HG03354 (cell line): Measurements from ENCODE around the gene RETN.
"Not testable (repeated sequence)": the region's sequence is repeated elsewhere in the genome, so short reads cannot be mapped to it uniquely, and the experiment has no call there.

Source experiments
- ATAC-seq: cut with Tn5 transposase; IDR thresholded peaks from one replicate; pipeline ENCODE4 v1.9.1; 2021; ENCODE audit warnings: mild to moderate bottlenecking; ENCODE audit not compliant: unreplicated experiment, poor library complexity, severe bottlenecking

RETN gene

GRCh38 chr19:7637374-7638256, 31.2 kb upstream of the RETN start:
- peak; percentile 26 for ATAC-seq

GRCh38 chr19:7638802-7639465, 29.9 kb upstream of the RETN start:
- ATAC-seq, result no peak

DNA sequence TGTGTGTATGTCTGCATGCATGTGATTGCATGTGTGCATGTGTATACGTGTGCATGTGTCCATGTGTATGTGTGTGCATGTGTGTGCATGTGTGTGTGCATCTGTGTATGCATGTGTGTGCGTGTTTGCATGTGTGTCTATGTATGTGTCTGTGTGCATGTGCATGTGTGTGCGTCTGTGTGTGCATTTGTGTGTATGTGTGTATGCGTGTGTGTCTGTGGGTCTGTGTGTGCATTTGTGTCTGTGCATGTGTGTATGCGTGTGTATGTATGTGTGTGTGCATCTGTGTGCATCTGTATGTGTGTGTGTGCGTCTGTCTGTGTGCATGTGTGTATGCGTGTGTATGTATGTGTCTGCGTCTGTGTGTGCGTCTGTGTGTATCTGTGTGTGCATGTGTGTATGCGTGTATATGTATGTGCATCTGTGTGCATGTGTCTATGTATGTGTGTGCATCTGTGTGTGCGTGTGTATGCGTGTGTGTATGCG, 28.9 kb upstream of the RETN start:
- ATAC-seq, result no peak

GRCh38 chr19:7640803-7641202, 28.0 kb upstream of the RETN start:
- ATAC-seq, result no peak

DNA sequence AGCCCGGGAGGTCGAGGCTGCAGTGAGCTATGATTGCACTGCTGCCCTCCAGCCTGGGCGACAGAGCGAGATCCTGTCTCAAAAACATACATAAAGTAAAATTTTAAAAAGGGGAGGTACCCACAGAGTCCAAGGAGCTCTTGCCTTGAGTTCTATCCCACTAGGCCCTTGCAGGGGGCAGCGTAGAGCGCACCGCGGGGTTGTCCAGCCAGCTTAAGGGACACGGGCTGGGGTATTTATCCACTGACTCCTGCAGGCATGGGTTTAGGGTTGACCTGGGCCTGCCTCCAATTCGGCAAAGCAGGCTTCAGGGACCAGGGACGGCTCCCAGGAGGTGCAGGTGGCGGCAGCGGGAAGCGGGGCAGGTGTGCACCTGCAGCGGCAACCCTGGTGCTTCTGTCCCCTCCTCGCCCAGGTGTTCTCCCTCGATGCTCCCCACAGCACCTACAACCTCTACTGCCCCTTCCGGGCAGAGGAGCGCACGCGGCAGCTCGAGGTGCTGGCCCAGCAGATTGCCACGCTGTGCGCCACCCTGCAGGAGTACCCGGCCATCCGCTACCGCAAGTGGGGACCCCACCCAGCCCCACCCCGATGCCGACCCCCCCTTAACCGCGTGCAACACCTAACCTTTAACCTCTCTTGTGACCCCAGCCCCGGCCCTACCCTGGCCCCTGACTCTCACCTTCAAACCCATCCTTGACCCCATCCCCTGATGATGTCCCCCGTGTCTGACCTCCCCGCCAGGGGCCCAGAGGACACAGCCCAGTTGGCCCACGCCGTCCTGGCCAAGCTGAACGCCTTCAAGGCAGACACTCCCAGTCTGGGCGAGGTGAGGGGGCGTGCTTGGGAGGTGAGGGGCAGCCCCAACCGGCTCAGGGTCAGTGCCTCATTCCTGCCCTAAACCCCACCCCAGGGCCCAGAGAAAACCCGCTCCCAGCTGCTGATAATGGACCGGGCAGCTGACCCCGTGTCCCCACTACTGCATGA, 27.3 kb upstream of the RETN start:
- no peak for ATAC-seq

GRCh38 chr19:7642295-7643030, 26.4 kb upstream of the RETN start:
- no peak for ATAC-seq

GRCh38 chr19:7643031-7643415, 25.8 kb upstream of the RETN start:
- ATAC-seq, result no peak

- not testable (repeated sequence) for ATAC-seq
Measured at GRCh38 chr19:7643629-7644549, 25.0 kb upstream of the RETN start.

- no peak for ATAC-seq
Measured at GRCh38 chr19:7644550-7644877, 24.3 kb upstream of the RETN start.

DNA sequence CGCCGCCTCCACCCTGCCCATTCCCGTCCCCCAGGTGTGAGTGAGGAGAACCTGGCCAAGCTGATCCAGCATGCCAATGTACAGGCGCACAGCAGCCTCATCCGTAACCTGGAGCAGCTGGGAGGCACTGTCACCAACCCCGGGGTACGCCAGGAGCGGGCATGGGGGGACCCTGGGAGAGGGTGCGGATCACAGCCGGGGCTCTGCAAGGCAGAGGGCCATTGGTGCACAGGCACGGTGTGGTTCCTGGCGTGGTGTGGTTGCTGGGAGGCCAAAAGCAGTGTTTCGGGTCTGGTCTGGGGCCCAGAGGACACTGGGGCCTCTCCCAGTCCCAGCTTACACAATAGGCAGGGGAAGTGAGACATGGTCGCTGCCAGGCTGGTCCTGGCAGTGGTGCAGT, 23.7 kb upstream of the RETN start:
- ATAC-seq, result no peak

DNA sequence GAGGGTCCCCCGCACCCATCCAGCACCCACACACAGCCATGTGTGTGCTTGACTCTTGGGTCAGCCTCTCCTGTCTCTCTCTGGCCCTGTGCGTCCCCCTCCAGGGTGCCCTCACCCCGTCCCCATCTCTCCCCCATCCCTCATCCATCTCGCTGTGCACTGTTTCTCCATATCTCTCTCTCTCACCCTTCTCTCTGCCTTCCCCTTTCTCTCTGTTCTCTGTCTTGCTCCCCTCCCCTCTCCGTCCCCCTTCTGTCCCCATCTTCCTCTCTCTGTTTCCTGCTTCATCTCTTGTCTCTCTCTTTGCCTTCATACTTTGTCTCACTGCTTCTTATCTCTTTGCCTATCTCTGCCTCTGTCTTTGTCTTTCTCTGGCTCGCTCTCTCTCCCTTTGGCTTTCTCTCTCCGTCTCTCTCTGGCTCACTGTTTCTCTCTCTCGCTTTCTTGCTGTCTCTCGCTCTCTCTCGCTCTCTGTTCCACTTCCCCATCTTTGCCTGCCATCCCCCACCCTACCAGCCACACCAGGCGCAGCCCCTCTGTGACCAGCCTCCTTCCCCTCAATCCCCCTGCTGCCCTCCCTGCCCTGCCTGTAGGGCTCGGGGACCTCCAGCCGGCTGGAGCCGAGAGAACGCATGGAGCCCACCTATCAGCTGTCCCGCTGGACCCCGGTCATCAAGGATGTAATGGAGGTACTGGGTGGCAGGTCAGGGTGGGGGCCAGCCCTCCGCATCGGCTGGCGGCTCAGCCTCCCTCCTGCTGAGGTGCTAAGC, 23.0 kb upstream of the RETN start:
- no peak for ATAC-seq

- no peak for ATAC-seq
Measured at GRCh38 chr19:7646426-7646700, 22.5 kb upstream of the RETN start.

DNA sequence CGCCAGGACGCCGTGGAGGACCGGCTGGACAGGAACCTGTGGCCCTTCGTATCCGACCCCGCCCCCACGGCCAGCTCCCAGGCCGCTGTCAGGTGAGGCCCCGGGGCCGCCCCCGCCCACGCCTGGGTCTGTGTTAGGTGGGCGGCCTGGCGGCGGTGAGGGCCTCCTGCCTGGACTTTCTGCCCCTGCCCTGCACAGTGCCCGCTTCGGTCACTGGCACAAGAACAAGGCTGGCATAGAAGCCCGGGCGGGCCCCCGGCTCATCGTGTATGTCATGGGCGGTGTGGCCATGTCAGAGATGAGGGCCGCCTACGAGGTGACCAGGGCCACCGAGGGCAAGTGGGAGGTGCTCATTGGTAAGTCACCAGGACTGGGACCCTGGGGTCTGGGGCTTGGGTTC, 21.7 kb upstream of the RETN start:
- ATAC-seq, result no peak

DNA sequence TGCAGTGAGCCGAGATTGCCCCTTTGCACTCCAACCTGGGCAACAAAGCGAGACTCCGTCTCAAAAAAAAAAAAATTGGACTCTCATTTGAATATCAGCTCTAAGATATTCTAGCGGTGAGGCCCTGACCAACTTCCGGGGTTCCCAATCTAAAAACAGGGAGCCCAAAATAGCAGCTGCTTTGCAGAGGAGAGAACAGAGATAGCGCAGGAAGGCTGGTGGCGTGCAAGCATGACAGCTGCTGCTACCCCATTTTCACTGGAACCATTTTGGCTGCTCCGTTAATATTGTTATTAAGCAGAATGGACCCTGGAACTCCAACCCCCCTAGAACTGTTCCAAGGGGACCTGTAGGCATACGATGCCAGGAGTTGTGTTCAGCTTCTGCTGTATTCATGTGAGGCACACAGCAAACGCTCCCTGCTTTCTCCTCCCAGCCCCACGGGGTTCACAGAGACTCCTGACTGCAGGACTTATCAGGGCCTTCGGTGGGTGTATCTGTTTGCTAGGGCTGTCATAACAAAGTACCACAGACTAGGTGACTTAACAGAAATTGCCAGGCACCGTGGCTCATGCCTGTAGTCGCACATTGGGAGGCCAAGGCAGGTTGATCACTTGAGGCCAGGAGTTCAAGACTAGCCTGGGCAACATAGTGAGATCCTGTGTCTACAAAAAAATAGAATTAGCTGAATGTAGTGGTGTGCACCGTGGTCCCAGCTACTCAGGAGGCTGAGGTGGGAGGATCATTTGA, 20.4 kb upstream of the RETN start:
- ATAC-seq, result no peak

GRCh38 chr19:7650148-7650547, 18.7 kb upstream of the RETN start:
- no peak for ATAC-seq

GRCh38 chr19:7652061-7652641, 16.7 kb upstream of the RETN start:
- no peak for ATAC-seq

- ATAC-seq, result no peak
Measured at GRCh38 chr19:7654401-7654800, 14.4 kb upstream of the RETN start.
